K562 (cell line): Measurements from ENCODE around the gene GALR1. TPM values are rescaled to one million over a fixed set of nuclear protein-coding genes. Genes with fewer than 3 reads are reported as not detected.

ENCODE experiments used
- ATAC-seq: fragments of 200-7000 bp; cut with Tn5 transposase; 3 replicates; pipeline ENCODE4 v1.9.1; 2020; ENCODE audit warnings: moderate library complexity
- BruUV-seq: library from RNA; stranded (reverse); fragments of 400-500 nt; replicated peaks from 2 replicates; lab custom pipeline; 2021; lab: Mats Ljungman, UMichigan
- CTCF ChIA-PET: fragments of 300-600 bp; formaldehyde crosslinking; extraction: SDS; loops from one replicate; lab custom pipeline; 2021; ENCODE audit warnings: low intra/inter-chr PET ratio; lab: Yijun Ruan, JAX
- POLR2A ChIA-PET: fragments of 300-600, 350-650 bp; sonication (Branson Sonifier 250); formaldehyde crosslinking; extraction: SDS; loops from one replicate; lab custom pipeline; 2021; ENCODE audit warnings: antibody characterized with exemption, inconsistent platforms; lab: Yijun Ruan, JAX
- DNase-seq, 4 experiments: peaks; one replicate each; pipeline versions ENCODE4 v3.0.0 to v3.0.0-alpha.2; 2011 to 2018; ENCODE audit warnings: low spot score in 3 of 4, mixed read lengths in 3 of 4; ENCODE audit errors: extremely low read depth in 1 of 4
- FAIRE-seq: peaks from 2 replicates; lab custom pipeline; 2011; peaks lifted over from hg19 to GRCh38; lab: Jason Lieb, UNC
- H2AFZ ChIP-seq: 2 replicates; pipeline ENCODE4 v1.6.0; 2011; ENCODE audit warnings: low read depth, low read length, control low read depth, inconsistent platforms
- H3K27ac ChIP-seq: fragments of 200-600 bp; 3 replicates; pipeline ENCODE4 v1.8.0; 2011; ENCODE audit warnings: low read depth, mild to moderate bottlenecking, control low read depth, inconsistent platforms, low read length, moderate library complexity, mixed read lengths; ENCODE audit errors: extremely low read depth
- H3K27me3 ChIP-seq, 2 experiments: fragments of 300-600 bp in 1 of 2; 2 replicates in 1 of 2; 3 replicates in 1 of 2; pipeline versions ENCODE4 v1.6.0 to v1.8.0; 2011; ENCODE audit warnings: inconsistent platforms in 2 of 2, low read length in 2 of 2, mild to moderate bottlenecking in 1 of 2, mixed read lengths in 1 of 2, moderate library complexity in 1 of 2; ENCODE audit not compliant: control insufficient read depth in 2 of 2, insufficient read depth in 2 of 2
- H3K36me3 ChIP-seq: fragments of 300-600 bp; 3 replicates; pipeline ENCODE4 v1.8.0; 2011; ENCODE audit warnings: mild to moderate bottlenecking, low read length, inconsistent platforms; ENCODE audit not compliant: control insufficient read depth, insufficient read depth
- H3K4me1 ChIP-seq, 2 experiments: fragments of 200-600 bp in 1 of 2; replicated peaks in 1 of 2; 2 replicates in 1 of 2; 3 replicates in 1 of 2; pipeline versions ENCODE4 v1.5.1 to v1.8.0; 2011; ENCODE audit warnings: inconsistent platforms in 2 of 2, low read length in 2 of 2, mild to moderate bottlenecking in 1 of 2, mixed read lengths in 1 of 2, moderate library complexity in 1 of 2; ENCODE audit not compliant: control insufficient read depth in 2 of 2, insufficient read depth in 2 of 2
- H3K4me2 ChIP-seq: 2 replicates; pipeline ENCODE4 v1.6.1; 2011; ENCODE audit warnings: low read length, control low read depth, inconsistent platforms, mixed read lengths; ENCODE audit not compliant: insufficient read depth
- H3K4me3 ChIP-seq: fragments of 200-600 bp; sonication (generic), shearing (Covaris generic); 2 replicates; pipeline ENCODE4 v1.5.1; 2016; ENCODE audit warnings: control low read depth, inconsistent platforms
- H3K79me2 ChIP-seq: fragments of 200-600 bp; 3 replicates; pipeline ENCODE4 v1.8.0; 2011; ENCODE audit warnings: low read length, inconsistent platforms; ENCODE audit not compliant: control insufficient read depth, insufficient read depth
- H3K9ac ChIP-seq, 2 experiments: 2 replicates each; pipeline versions ENCODE4 v1.6.0 to v1.6.1; 2011; ENCODE audit warnings: low read depth in 2 of 2, low read length in 2 of 2, control low read depth in 1 of 2, inconsistent platforms in 1 of 2, mild to moderate bottlenecking in 1 of 2, mixed read lengths in 1 of 2; ENCODE audit not compliant: insufficient read depth in 1 of 2
- H3K9me1 ChIP-seq: one replicate; pipeline ENCODE4 v1.6.0; 2011; ENCODE audit warnings: inconsistent platforms, mild to moderate bottlenecking, low read length, moderate library complexity; ENCODE audit not compliant: control insufficient read depth, insufficient read depth
- H3K9me3 ChIP-seq: replicated peaks from 2 replicates; pipeline ENCODE4 v1.5.1; 2011; ENCODE audit warnings: low read depth, low read length, inconsistent platforms; ENCODE audit not compliant: control insufficient read depth, insufficient read depth
- H4K20me1 ChIP-seq: replicated peaks from 2 replicates; pipeline ENCODE4 v1.6.1; 2011; ENCODE audit warnings: low read length, inconsistent platforms, mixed read lengths; ENCODE audit not compliant: control insufficient read depth, insufficient read depth
- CBX3 ChIP-seq, 2 experiments: IDR thresholded peaks; 1 replicate in 1 of 2; 2 replicates in 1 of 2; pipeline ENCODE4 v1.6.1; 2012; ENCODE audit warnings: inconsistent platforms in 2 of 2, low read length in 2 of 2, borderline replicate concordance in 1 of 2, control low read depth in 1 of 2
- CHCHD3 ChIP-seq: fragments of 250-450 bp; sonication (Bioruptor Pico); IDR thresholded peaks from 2 replicates; pipeline ENCODE4 v2.1.2; 2022; ENCODE audit warnings: mild to moderate bottlenecking
- HSF4 ChIP-seq: fragments of 250-450 bp; sonication (Bioruptor Pico); IDR thresholded peaks from 2 replicates; pipeline ENCODE4 v2.1.2; 2022; ENCODE audit warnings: mild to moderate bottlenecking, moderate library complexity, borderline replicate concordance
- MYNN ChIP-seq, 2 experiments: sonication (generic); formaldehyde crosslinking in 1 of 2; IDR thresholded peaks; 2 replicates each; pipeline versions ENCODE4 v1.5.0 to v1.6.1; 2016 to 2020; ENCODE audit warnings: antibody characterized with exemption in 1 of 2, missing genetic modification reagents in 1 of 2
- NCOA2 ChIP-seq, 2 experiments: fragments of 450-650 bp; IDR thresholded peaks; 2 replicates each; pipeline ENCODE4 v1.6.1; 2018; ENCODE audit warnings: mild to moderate bottlenecking in 2 of 2, moderate library complexity in 1 of 2; ENCODE audit not compliant: partially characterized antibody in 2 of 2
- RAD51 ChIP-seq: fragments of 450-650 bp; IDR thresholded peaks from 2 replicates; pipeline ENCODE4 v1.7.1; 2016; ENCODE audit warnings: low read depth, mild to moderate bottlenecking, borderline replicate concordance
- ZNF384 ChIP-seq: IDR thresholded peaks from 2 replicates; pipeline ENCODE4 v1.6.1; 2012; ENCODE audit warnings: low read depth, low read length, improper control_type of control experiment
- WGBS: fragments of 100-300 bp; shearing (Covaris generic); methylation state at CpG from one replicate; pipeline ENCODE4 v1.1.6; 2016; ENCODE audit warnings: low coverage, mixed read lengths; ENCODE audit not compliant: insufficient coverage; ENCODE audit errors: missing lambda C conversion rate; 5-methylcytosine and 5-hydroxymethylcytosine counted together
- in situ Hi-C: fragments of 300-500 bp; cut with MboI; formaldehyde crosslinking; loops from 4 replicates; pipeline ENCODE4 v1.15.0; 2018; ENCODE audit warnings: inconsistent platforms, mixed read lengths
- intact Hi-C: fragments of 100-400 bp; cut with micrococcal nuclease; formaldehyde crosslinking; loops from 2 replicates; pipeline ENCODE4 v1.14.2; 2022
- polyA plus RNA-seq, 8 experiments: library from polyadenylated mRNA; depleted of rRNA in 4 of 8; stranded (reverse) in 5 of 8; unstranded in 3 of 8; fragments of >200 nt; fragmentation: Nextera tagmentation in 2 of 8; fragmentation: Illumina TruSeq in 1 of 8; extraction: Ambion mirVana in 2 of 8; extraction: Trizol in 1 of 8; gene quantifications; 2 replicates each; pipeline versions ENCODE4 v1.2.1 to v1.2.3, GENCODE V29; 2011 to 2014; ENCODE audit warnings: inconsistent platforms in 1 of 8, missing spikeins in 1 of 8
- total RNA-seq, 7 experiments: library from RNA; depleted of rRNA in 6 of 7; stranded (reverse); fragments of >200 nt in 6 of 7; fragmentation: Illumina TruSeq in 2 of 7; extraction: Trizol in 2 of 7; gene quantifications; 2 replicates each; pipeline versions ENCODE4 v1.2.1 to v1.2.3, GENCODE V29; 2011 to 2021; ENCODE audit warnings: low replicate concordance in 1 of 7
- TF ChIP-seq, protein P1 (sequence below): fragments of 450-650 bp; formaldehyde crosslinking; conservative IDR thresholded peaks from 2 replicates; pipeline ENCODE4 v1.4.0; 2022; ENCODE audit warnings: mild to moderate bottlenecking, missing genetic modification characterization
- TF ChIP-seq, protein P2 (sequence below): fragments of 450-650 bp; IDR thresholded peaks from 2 replicates; pipeline ENCODE4 v1.6.1; 2018; ENCODE audit not compliant: partially characterized antibody

Gene GALR1
- total and polyA plus RNA-seq, 9 of the 15 experiments (the other 6 are each of a cell fraction or from before 2014, with no cell fraction given) = not detected

DNA sequence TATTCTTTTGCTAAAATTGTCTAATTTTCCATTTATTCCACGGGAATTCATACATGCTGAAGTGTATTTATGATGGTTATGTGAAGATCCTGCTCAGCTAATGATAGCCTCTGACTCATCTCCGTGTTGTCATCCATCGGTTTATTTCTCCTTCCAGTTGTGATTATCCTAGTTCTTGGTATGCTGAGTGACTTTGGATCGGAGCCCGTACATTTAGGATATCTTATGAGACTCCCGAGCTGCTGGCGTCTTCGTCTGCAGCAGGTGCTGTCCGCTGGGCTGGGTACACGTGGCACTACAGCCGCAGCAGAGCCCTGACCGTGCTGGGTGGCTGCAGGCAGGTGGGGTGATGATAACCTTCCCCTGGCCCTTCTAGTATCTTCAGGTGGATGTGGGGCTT, 40.1 kb upstream of the GALR1 start:
- in situ Hi-C loops = no loop called here
- FAIRE-seq = no peak

More for the DNA sequence above, 40.1 kb upstream of the GALR1 start:
- Histone ChIP-seq H3K4me2 (no peak overlapping the region), H3K4me3 (no peak overlapping the region), H3K36me3 (no peaks in the 10 kb centered on the region), H3K4me1 (no peaks in the 10 kb centered on the region), H3K27me3 (0 out of 5 replicates have a peak, but pooled peaks cover 0 to 4% of the 10 kb centered on the region in 2 experiments), H2AFZ (no peak overlapping the region), H3K9me3 (no peaks in the 10 kb centered on the region), H3K9me1 (no peaks in the 10 kb centered on the region), H3K79me2 (no peaks in the 10 kb centered on the region), H3K9ac (no peak overlapping the region), H4K20me1 (no peaks in the 10 kb centered on the region), H3K27ac (no peak overlapping the region)
- DNase-seq = no peak
- ChIA-PET POLR2A (no interaction called here), CTCF (no interaction called here)
- 3% methylated on average over 12 of the region's 12 CpGs for WGBS
- no TSS peak for BruUV-seq
- no peak for ATAC-seq
- TF ChIP-seq CBX3 (IDR thresholded peaks at IDR 0.05; ENCODE audit: borderline replicate concordance in 1 of 2, low read length in 2 of 2) (no peak), RAD51 (no peak), ZNF384 (no peak), MYNN (IDR thresholded peaks at IDR 0.05) (no peak), MYNN (CRISPR knock-in tag; IDR thresholded peaks at IDR 0.05) (no peak), HSF4 (no peak), CHCHD3 (no peak), NCOA2 (IDR thresholded peaks at IDR 0.05; ENCODE audit: partially characterized antibody in 2 of 2) (no peak)
- TF ChIP-seq, protein P1, sequence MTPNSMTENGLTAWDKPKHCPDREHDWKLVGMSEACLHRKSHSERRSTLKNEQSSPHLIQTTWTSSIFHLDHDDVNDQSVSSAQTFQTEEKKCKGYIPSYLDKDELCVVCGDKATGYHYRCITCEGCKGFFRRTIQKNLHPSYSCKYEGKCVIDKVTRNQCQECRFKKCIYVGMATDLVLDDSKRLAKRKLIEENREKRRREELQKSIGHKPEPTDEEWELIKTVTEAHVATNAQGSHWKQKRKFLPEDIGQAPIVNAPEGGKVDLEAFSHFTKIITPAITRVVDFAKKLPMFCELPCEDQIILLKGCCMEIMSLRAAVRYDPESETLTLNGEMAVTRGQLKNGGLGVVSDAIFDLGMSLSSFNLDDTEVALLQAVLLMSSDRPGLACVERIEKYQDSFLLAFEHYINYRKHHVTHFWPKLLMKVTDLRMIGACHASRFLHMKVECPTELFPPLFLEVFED = no peak
- TF ChIP-seq, protein P2, sequence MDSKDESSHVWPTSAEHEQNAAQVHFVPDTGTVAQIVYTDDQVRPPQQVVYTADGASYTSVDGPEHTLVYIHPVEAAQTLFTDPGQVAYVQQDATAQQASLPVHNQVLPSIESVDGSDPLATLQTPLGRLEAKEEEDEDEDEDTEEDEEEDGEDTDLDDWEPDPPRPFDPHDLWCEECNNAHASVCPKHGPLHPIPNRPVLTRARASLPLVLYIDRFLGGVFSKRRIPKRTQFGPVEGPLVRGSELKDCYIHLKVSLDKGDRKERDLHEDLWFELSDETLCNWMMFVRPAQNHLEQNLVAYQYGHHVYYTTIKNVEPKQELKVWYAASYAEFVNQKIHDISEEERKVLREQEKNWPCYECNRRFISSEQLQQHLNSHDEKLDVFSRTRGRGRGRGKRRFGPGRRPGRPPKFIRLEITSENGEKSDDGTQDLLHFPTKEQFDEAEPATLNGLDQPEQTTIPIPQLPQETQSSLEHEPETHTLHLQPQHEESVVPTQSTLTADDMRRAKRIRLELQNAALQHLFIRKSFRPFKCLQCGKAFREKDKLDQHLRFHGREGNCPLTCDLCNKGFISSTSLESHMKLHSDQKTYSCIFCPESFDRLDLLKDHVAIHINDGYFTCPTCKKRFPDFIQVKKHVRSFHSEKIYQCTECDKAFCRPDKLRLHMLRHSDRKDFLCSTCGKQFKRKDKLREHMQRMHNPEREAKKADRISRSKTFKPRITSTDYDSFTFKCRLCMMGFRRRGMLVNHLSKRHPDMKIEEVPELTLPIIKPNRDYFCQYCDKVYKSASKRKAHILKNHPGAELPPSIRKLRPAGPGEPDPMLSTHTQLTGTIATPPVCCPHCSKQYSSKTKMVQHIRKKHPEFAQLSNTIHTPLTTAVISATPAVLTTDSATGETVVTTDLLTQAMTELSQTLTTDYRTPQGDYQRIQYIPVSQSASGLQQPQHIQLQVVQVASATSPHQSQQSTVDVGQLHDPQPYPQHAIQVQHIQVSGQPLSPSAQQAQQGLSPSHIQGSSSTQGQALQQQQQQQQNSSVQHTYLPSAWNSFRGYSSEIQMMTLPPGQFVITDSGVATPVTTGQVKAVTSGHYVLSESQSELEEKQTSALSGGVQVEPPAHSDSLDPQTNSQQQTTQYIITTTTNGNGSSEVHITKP = no peak
- intact Hi-C loops = no loop called here
